ENCODE measurements around the gene CTU1. TPM values are rescaled to one million over a fixed set of nuclear protein-coding genes. Genes with fewer than 3 reads are reported as not detected.

CTU1 gene
- 23.4 and 24.4 TPM in 2 replicates for total RNA-seq

DNA sequence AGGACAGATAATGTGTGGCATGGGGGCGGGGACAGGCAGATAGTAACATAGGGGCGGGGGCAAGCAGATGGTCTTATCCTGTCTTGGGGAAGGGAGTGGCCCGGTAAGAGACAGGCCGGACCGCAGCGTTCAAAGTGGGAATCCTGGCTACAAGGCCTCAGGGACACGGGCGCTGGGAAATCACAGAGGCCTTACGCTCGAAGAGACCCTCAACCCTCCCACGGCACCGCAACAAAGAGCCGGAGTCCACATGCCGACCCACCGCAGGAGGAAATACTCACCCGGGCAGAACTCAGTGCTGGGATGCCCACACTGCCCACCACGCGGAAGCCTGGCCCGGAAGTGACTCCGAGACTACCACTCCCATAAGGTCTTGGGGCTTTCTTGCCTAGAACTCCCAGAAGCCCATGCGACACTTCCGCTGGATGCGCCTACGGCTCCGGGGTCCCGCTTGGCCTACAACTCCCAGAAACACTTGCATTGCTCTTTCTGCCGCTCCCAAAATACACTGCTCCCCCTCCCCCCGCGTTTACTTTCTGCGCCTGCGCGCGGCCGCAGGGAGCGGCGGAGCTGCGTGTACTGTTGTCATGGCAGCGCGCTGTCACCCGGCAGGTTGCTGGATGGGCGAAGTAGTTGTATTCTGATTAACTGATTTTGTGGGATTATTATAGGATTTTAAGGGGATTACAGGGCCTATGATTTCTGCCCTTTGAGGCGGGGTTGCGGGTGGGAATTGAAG is at the start of gene CTU1:
Gene CTU1 (minus strand): TSS at position 344 of the 739 bp plus-strand sequence. CDS start 3,840 bp downstream, outside the sequence.

GRCh38 chr19:51142119-51142518 is 33.9 kb upstream of the CTU1 start, which contains the start of gene SIGLEC7:
Gene SIGLEC7, plus strand, starts transcription at chr19:51142301. Its CDS starts 69 bp downstream, at chr19:51142370.

GRCh38 chr19:51124729-51125128 is 16.5 kb upstream of the CTU1 start, which contains the start of gene SIGLEC9:
Gene SIGLEC9, plus strand, starts transcription at chr19:51124906. Its CDS starts 69 bp downstream, at chr19:51124975.

GRCh38 chr19:51082611-51083010 is 25.6 kb downstream of the CTU1 start, which contains the start of gene KLK14:
Gene KLK14, minus strand, starts transcription at chr19:51082887. Its CDS starts 273 bp downstream, at chr19:51082614.

GRCh38 chr19:51064534-51065220 is 43.5 kb downstream of the CTU1 start, which contains the start of gene KLK13:
Gene KLK13, minus strand, starts transcription at chr19:51065092. Its CDS starts 25 bp downstream, at chr19:51065067.

Other genes starting within 250 kb of the CTU1 start
- not detected in 2 replicates for gene KLK2, start 235.0 kb downstream of the CTU1 start, total RNA-seq
- not detected in 2 replicates for gene KLK4, start 197.0 kb downstream of the CTU1 start, total RNA-seq
- gene KLK5, start 155.4 kb downstream of the CTU1 start, total RNA-seq: 97.7 and 185 TPM in 2 replicates
- 0.11 and 1.6 TPM in 2 replicates for gene KLK6, start 138.8 kb downstream of the CTU1 start, total RNA-seq
- gene KLK7, start 124.5 kb downstream of the CTU1 start, total RNA-seq: 2.9 and 3.5 TPM in 2 replicates
- gene KLK8, start 106.8 kb downstream of the CTU1 start, total RNA-seq: 53.8 and 72.6 TPM in 2 replicates
- 10.3 and 11.7 TPM in 2 replicates for gene KLK10, start 88.7 kb downstream of the CTU1 start, total RNA-seq
- 1.0 and 1.7 TPM in 2 replicates for gene KLK11, start 81.8 kb downstream of the CTU1 start, total RNA-seq
- 0.23 TPM in 1 of 2 replicates, not detected in the other for gene KLK12, start 73.4 kb downstream of the CTU1 start, total RNA-seq
- gene KLK13, start 43.3 kb downstream of the CTU1 start, total RNA-seq: 0.94 TPM in 1 of 2 replicates, not detected in the other
- gene KLK14, start 25.5 kb downstream of the CTU1 start, total RNA-seq: 0.23 TPM in 1 of 2 replicates, not detected in the other
- gene SIGLEC9, start 16.5 kb upstream of the CTU1 start, total RNA-seq: not detected in 2 replicates
- not detected in 2 replicates for gene SIGLEC7, start 33.9 kb upstream of the CTU1 start, total RNA-seq
- gene CD33, start 116.7 kb upstream of the CTU1 start, total RNA-seq: not detected in 2 replicates
- not detected in 2 replicates for gene SIGLECL1, start 142.7 kb upstream of the CTU1 start, total RNA-seq
- not detected in 2 replicates for gene IGLON5, start 203.2 kb upstream of the CTU1 start, total RNA-seq
- gene VSIG10L, start 233.7 kb upstream of the CTU1 start, total RNA-seq: 0.08 and 0.62 TPM in 2 replicates